ENCODE measurements around the gene KRTAP12-4. TPM values are rescaled to one million over a fixed set of nuclear protein-coding genes. Genes with fewer than 3 reads are reported as not detected.

Gene KRTAP12-4
- total RNA-seq, 1 experiment from 2014 or later: not detected

DNA sequence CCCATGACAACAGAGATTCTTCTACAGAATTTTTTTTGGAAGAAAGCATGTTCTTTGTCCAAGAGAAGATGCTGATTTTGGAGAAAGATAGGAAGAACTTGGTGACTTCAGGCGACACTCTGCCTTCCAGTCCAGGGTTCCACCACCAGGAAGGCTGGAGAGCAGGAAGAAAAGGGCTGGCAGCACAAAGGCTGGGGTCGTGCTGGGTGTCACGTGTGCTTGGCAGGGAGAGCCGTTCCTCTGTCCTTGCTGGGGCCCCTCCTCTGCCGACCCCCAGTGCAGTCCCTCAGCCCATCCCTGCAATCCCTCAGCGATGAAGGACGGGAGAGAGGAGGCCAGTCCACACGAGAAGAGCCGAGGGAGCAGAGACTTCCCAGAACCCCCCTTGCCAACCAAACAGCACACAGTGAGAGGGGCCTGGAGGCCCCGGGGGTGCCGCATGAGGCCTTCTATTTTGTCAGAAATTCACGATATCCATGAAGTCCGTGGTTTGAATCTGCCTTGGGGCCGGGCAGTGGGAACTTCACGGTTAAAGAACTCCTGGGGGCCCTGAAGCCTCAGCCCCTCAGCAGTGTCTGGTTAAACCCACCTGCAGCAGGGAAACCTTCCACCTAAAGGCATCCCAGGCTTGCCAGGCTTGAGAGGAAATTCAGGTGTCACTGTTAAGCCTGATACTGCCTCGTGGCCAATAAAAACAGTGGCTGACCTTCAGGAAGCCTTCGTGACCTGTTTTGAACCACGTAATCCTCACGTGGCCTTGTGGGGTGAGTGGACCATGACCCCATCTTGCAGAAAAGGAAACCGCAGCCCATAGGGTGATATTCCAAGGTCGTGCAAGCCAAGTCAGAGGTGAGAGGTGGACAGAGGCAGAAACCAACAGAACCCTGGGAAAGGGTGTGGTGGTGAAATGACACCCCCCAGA, 45.9 kb upstream of the KRTAP12-4 start:
- POLR2A ChIA-PET: no interaction called here
- in situ Hi-C loops (cut with HindIII; ENCODE audit: low pct_unique_long_range_greater_than_20kb, low sequenced_read_pairs): no loop called here
- no peak for TF ChIP-seq SIN3A (IDR thresholded peaks at IDR 0.05; ENCODE audit: borderline replicate concordance, insufficient read depth, low read depth, low read length)
- TF ChIP-seq TCF7L2 (IDR thresholded peaks at IDR 0.05; ENCODE audit: low read depth, low read length): no peak
- TF ChIP-seq, protein P1, sequence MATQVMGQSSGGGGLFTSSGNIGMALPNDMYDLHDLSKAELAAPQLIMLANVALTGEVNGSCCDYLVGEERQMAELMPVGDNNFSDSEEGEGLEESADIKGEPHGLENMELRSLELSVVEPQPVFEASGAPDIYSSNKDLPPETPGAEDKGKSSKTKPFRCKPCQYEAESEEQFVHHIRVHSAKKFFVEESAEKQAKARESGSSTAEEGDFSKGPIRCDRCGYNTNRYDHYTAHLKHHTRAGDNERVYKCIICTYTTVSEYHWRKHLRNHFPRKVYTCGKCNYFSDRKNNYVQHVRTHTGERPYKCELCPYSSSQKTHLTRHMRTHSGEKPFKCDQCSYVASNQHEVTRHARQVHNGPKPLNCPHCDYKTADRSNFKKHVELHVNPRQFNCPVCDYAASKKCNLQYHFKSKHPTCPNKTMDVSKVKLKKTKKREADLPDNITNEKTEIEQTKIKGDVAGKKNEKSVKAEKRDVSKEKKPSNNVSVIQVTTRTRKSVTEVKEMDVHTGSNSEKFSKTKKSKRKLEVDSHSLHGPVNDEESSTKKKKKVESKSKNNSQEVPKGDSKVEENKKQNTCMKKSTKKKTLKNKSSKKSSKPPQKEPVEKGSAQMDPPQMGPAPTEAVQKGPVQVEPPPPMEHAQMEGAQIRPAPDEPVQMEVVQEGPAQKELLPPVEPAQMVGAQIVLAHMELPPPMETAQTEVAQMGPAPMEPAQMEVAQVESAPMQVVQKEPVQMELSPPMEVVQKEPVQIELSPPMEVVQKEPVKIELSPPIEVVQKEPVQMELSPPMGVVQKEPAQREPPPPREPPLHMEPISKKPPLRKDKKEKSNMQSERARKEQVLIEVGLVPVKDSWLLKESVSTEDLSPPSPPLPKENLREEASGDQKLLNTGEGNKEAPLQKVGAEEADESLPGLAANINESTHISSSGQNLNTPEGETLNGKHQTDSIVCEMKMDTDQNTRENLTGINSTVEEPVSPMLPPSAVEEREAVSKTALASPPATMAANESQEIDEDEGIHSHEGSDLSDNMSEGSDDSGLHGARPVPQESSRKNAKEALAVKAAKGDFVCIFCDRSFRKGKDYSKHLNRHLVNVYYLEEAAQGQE (IDR thresholded peaks at IDR 0.05; ENCODE audit: insufficient read depth in 1 of 2, low read depth in 2 of 2, low read length in 1 of 2): no peak
- TF ChIP-seq, protein P2, sequence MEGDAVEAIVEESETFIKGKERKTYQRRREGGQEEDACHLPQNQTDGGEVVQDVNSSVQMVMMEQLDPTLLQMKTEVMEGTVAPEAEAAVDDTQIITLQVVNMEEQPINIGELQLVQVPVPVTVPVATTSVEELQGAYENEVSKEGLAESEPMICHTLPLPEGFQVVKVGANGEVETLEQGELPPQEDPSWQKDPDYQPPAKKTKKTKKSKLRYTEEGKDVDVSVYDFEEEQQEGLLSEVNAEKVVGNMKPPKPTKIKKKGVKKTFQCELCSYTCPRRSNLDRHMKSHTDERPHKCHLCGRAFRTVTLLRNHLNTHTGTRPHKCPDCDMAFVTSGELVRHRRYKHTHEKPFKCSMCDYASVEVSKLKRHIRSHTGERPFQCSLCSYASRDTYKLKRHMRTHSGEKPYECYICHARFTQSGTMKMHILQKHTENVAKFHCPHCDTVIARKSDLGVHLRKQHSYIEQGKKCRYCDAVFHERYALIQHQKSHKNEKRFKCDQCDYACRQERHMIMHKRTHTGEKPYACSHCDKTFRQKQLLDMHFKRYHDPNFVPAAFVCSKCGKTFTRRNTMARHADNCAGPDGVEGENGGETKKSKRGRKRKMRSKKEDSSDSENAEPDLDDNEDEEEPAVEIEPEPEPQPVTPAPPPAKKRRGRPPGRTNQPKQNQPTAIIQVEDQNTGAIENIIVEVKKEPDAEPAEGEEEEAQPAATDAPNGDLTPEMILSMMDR (IDR thresholded peaks at IDR 0.05): no peak
- TF ChIP-seq POLR2AphosphoS5 (IDR thresholded peaks at IDR 0.05; ENCODE audit: low read depth, low read length): no peak
- CTCF ChIA-PET: no interaction called here
- intact Hi-C loops (cut with micrococcal nuclease; ENCODE audit: unreplicated experiment): no loop called here
- no TSS peak for BruUV-seq (replicated peaks)
- Histone ChIP-seq H3K27ac (ENCODE audit: low read length) (no peak overlapping the region), H3K4me3 (ENCODE audit: low read depth in 2 of 2, low read length in 2 of 2) (no peak overlapping the region), H3K4me1 (ENCODE audit: control insufficient read depth, insufficient read depth, low read length) (no peaks in the 10 kb centered on the region), H3K36me3 (ENCODE audit: control insufficient read depth, insufficient read depth, low read length) (no peaks in the 10 kb centered on the region), H3K9me3 (ENCODE audit: control insufficient read depth, insufficient read depth, low read depth, low read length) (no peaks in the 10 kb centered on the region), H3K27me3 (ENCODE audit: control insufficient read depth, insufficient read depth, low read length) (no peaks in the 10 kb centered on the region)
- ATAC-seq: no peak
- DNase-seq (ENCODE audit: low read depth, low spot score): no peak

DNA sequence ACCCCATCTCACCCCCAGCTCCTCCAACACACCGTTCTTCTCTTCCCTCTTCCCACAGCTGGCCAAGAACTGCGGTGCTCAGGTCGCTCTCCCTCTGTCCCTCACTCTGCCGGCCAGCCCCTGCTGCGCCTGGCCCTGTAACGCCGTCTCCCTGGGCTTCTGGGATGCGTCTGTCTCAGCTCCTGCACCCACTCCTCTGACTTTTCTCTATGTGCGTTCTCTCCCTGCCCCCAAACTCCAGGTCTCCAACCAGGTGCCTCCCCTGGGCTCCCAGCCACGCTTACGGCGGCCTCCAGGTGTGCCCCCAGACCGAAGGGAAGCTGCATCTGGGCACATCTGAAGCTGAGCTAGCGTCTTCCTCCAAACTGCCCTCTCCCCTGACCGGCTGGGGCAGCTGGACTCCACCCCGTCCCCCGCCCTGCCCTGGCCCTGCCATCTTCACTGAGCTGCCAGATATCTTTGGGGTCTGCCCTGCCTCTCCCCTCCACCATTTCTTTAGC, 45.1 kb upstream of the KRTAP12-4 start:
- Histone ChIP-seq H3K27me3 (ENCODE audit: control insufficient read depth, insufficient read depth, low read length) (no peaks in the 10 kb centered on the region), H3K27ac (ENCODE audit: low read length) (no peak overlapping the region), H3K36me3 (ENCODE audit: control insufficient read depth, insufficient read depth, low read length) (no peaks in the 10 kb centered on the region), H3K9me3 (ENCODE audit: control insufficient read depth, insufficient read depth, low read depth, low read length) (no peaks in the 10 kb centered on the region), H3K4me1 (ENCODE audit: control insufficient read depth, insufficient read depth, low read length) (no peaks in the 10 kb centered on the region), H3K4me3 (ENCODE audit: low read depth in 2 of 2, low read length in 2 of 2) (no peak overlapping the region)
- ATAC-seq: no peak
- ChIA-PET POLR2A (no interaction called here), CTCF (no interaction called here)
- TF ChIP-seq, protein P2 (IDR thresholded peaks at IDR 0.05): no peak
- TF ChIP-seq SIN3A (IDR thresholded peaks at IDR 0.05; ENCODE audit: borderline replicate concordance, insufficient read depth, low read depth, low read length) (no peak), TCF7L2 (IDR thresholded peaks at IDR 0.05; ENCODE audit: low read depth, low read length) (no peak)
- TF ChIP-seq, protein P1 (IDR thresholded peaks at IDR 0.05; ENCODE audit: insufficient read depth in 1 of 2, low read depth in 2 of 2, low read length in 1 of 2): no peak
- in situ Hi-C loops (cut with HindIII; ENCODE audit: low pct_unique_long_range_greater_than_20kb, low sequenced_read_pairs) (no loop called here), intact Hi-C loops (cut with micrococcal nuclease; ENCODE audit: unreplicated experiment) (no loop called here)
- no TSS peak for BruUV-seq (replicated peaks)
- no peak for DNase-seq (ENCODE audit: low read depth, low spot score)
